A549 (cell line): ENCODE data around the gene RFTN2. TPM values are rescaled to one million over a fixed set of nuclear protein-coding genes. Genes with fewer than 3 reads are reported as not detected.

Experiments used
- ATAC-seq, 2 experiments: fragments of 200-7000 bp in 1 of 2; fragments of >200 bp in 1 of 2; cut with Nextera tagmentation in 1 of 2; cut with Tn5 transposase in 1 of 2; 3 replicates each; pipeline versions ENCODE4 v1.8.0 to v1.9.1; 2018 to 2020; ENCODE audit warnings: mild to moderate bottlenecking in 1 of 2, moderate library complexity in 1 of 2
- CTCF ChIA-PET: fragments of 300-600 bp; sonication (Branson Sonifier 250); formaldehyde crosslinking; extraction: SDS; loops from one replicate; lab custom pipeline; 2021; ENCODE audit warnings: antibody characterized with exemption, inconsistent platforms; lab: Yijun Ruan, JAX
- POLR2A ChIA-PET: fragments of 350-600 bp; formaldehyde crosslinking; extraction: SDS; loops from one replicate; lab custom pipeline; 2021; ENCODE audit warnings: antibody characterized with exemption, inconsistent platforms; lab: Yijun Ruan, JAX
- DNase-seq, 2 experiments: peaks; one replicate each; pipeline versions ENCODE4 v3.0.0 to v3.0.0-alpha.2; 2011 to 2016; ENCODE audit warnings: low read depth in 1 of 2, low spot score in 1 of 2
- FAIRE-seq: peaks from 2 replicates; lab custom pipeline; 2011; peaks lifted over from hg19 to GRCh38; lab: Jason Lieb, UNC
- H3K27ac ChIP-seq, 2 experiments: fragments of >200 bp; sonication (Bioruptor Twin); formaldehyde crosslinking; 3 replicates each; pipeline ENCODE4 v1.5.1; 2016 to 2017
- H3K4me1 ChIP-seq: fragments of >200 bp; sonication (Bioruptor Twin); formaldehyde crosslinking; 3 replicates; pipeline ENCODE4 v1.6.1; 2016
- H3K4me2 ChIP-seq: fragments of >200 bp; sonication (Bioruptor Twin); formaldehyde crosslinking; 3 replicates; pipeline ENCODE4 v1.6.1; 2016
- H3K4me3 ChIP-seq: fragments of >200 bp; sonication (Bioruptor Twin); formaldehyde crosslinking; 3 replicates; pipeline ENCODE4 v1.5.1; 2016
- H3K9me3 ChIP-seq: fragments of >200 bp; sonication (Bioruptor Twin); formaldehyde crosslinking; 3 replicates; pipeline ENCODE4 v1.6.1; 2016
- BHLHE40 ChIP-seq: IDR thresholded peaks from 2 replicates; pipeline ENCODE4 v1.6.1; 2012; ENCODE audit warnings: low read depth, low read length, inconsistent platforms
- CBX8 ChIP-seq: fragments of 200-600 bp; sonication (generic); IDR thresholded peaks from 2 replicates; pipeline ENCODE4 v1.6.1; 2016
- CHD4 ChIP-seq: fragments of 200-600 bp; sonication (generic); IDR thresholded peaks from 2 replicates; pipeline ENCODE4 v1.6.1; 2016; ENCODE audit warnings: antibody characterized with exemption, mild to moderate bottlenecking, borderline replicate concordance
- CTCF ChIP-seq: fragments of >200 bp; sonication (Bioruptor Twin); formaldehyde crosslinking; IDR thresholded peaks from 3 replicates; pipeline ENCODE4 v1.5.1; 2016
- EHF ChIP-seq: fragments of 250-450 bp; sonication (Bioruptor Pico); IDR thresholded peaks from 2 replicates; pipeline ENCODE4 v1.5.0; 2020; ENCODE audit warnings: mild to moderate bottlenecking
- ELK1 ChIP-seq: fragments of 150-350 bp; IDR thresholded peaks from 2 replicates; pipeline ENCODE4 v1.6.1; 2014; ENCODE audit warnings: low read depth, mild to moderate bottlenecking, low read length
- ESRRA ChIP-seq: fragments of 150-350 bp; IDR thresholded peaks from 2 replicates; pipeline ENCODE4 v1.6.1; 2014; ENCODE audit warnings: mild to moderate bottlenecking, low read length, borderline replicate concordance
- FOSB ChIP-seq: fragments of 250-450 bp; sonication (Bioruptor Pico); IDR thresholded peaks from 2 replicates; pipeline ENCODE4 v1.5.0; 2020; ENCODE audit warnings: mild to moderate bottlenecking, moderate library complexity
- FOXS1 ChIP-seq: fragments of 250-450 bp; sonication (Bioruptor Pico); IDR thresholded peaks from 2 replicates; pipeline ENCODE4 v1.5.0; 2020; ENCODE audit warnings: mild to moderate bottlenecking, moderate library complexity
- HEYL ChIP-seq: fragments of 250-450 bp; sonication (Bioruptor Pico); IDR thresholded peaks from 2 replicates; pipeline ENCODE4 v1.8.0; 2021; ENCODE audit warnings: mild to moderate bottlenecking, moderate library complexity
- HOXB13 ChIP-seq: fragments of 250-450 bp; sonication (Bioruptor Pico); IDR thresholded peaks from 2 replicates; pipeline ENCODE4 v1.5.0; 2020; ENCODE audit warnings: low read depth, mild to moderate bottlenecking, moderate library complexity
- HOXB5 ChIP-seq: fragments of 250-450 bp; sonication (Bioruptor Pico); IDR thresholded peaks from 2 replicates; pipeline ENCODE4 v1.5.0; 2020; ENCODE audit warnings: mild to moderate bottlenecking, moderate library complexity
- MAX ChIP-seq: IDR thresholded peaks from 2 replicates; pipeline ENCODE4 v1.6.1; 2012
- MAZ ChIP-seq: fragments of 150-350 bp; IDR thresholded peaks from 2 replicates; pipeline ENCODE4 v1.6.1; 2014; ENCODE audit warnings: antibody characterized with exemption, low read depth, low read length, borderline replicate concordance
- MYC ChIP-seq: IDR thresholded peaks from 2 replicates; pipeline ENCODE4 v1.6.1; 2012; ENCODE audit warnings: mild to moderate bottlenecking, inconsistent platforms, low read length, improper control_type of control experiment, borderline replicate concordance
- PBX3 ChIP-seq: IDR thresholded peaks from 2 replicates; pipeline ENCODE4 v1.6.1; 2012
- PHF8 ChIP-seq: fragments of 200-600 bp; sonication (generic); IDR thresholded peaks from 2 replicates; pipeline ENCODE4 v1.6.1; 2016; ENCODE audit warnings: low read depth, mild to moderate bottlenecking, antibody characterized with exemption, moderate library complexity, borderline replicate concordance
- POLR2A ChIP-seq: IDR thresholded peaks from 2 replicates; pipeline ENCODE4 v1.6.1; 2012; ENCODE audit warnings: mild to moderate bottlenecking, low read length
- TP53 ChIP-seq: fragments of 250-450 bp; sonication (Bioruptor Pico); IDR thresholded peaks from 2 replicates; pipeline ENCODE4 v1.5.0; 2021; ENCODE audit warnings: mild to moderate bottlenecking, moderate library complexity
- WGBS: methylation state at CpG from one replicate; pipeline ENCODE4 v1.1.6; 2017; ENCODE audit errors: missing lambda C conversion rate; 5-methylcytosine and 5-hydroxymethylcytosine counted together
- polyA plus RNA-seq, 4 experiments: library from polyadenylated mRNA; depleted of rRNA in 3 of 4; stranded (reverse); fragments of >200 nt; fragmentation: RNase III in 1 of 4; extraction: RNeasy Plus Mini Kit Qiagen cat#74134 plus additional on column Dnase treatment in 1 of 4; gene quantifications; 2 replicates in 3 of 4; 3 replicates in 1 of 4; pipeline ENCODE4 v1.2.3, GENCODE V29; 2011 to 2017

Gene RFTN2
- polyA plus RNA-seq, 2 of the 4 experiments (the other 2 are of a cell fraction) = 0.03 to 0.17 TPM

- WGBS = 59% methylated on average over 2 of the region's 2 CpGs
- no peak for TF ChIP-seq CHD4
- no peak for TF ChIP-seq MYC
- TF ChIP-seq HEYL (CRISPR knock-in tag) = no peak
- TF ChIP-seq HOXB5 (CRISPR knock-in tag) = no peak
- FAIRE-seq = no peak
These were observed 73.7 kb downstream of the RFTN2 start for GRCh38 chr2:197601726-197602125.

GRCh38 chr2:197600306-197600705 lies 75.1 kb downstream of the RFTN2 start:
- FAIRE-seq = no peak
- ChIA-PET CTCF (interaction anchor here (0.6 to 1.4 kb wide), 5 partner anchors 10 to 103 kb away, joined by 3 to 11 read pairs (median 4); no protein-coding TSS in a partner anchor), POLR2A (no interaction called here)

More at GRCh38 chr2:197601726-197602125, 73.7 kb downstream of the RFTN2 start:
- Histone ChIP-seq H3K9me3 (no peaks in the 10 kb centered on the region), H3K4me1 (peaks cover 8% of the 10 kb centered on the region; the same call in 1 of the 3 replicates), H3K4me2 (no peak overlapping the region), H3K4me3 (no peak overlapping the region), H3K27ac (no peak overlapping the region)
- ATAC-seq (no peak), DNase-seq (no peak)
- ChIA-PET POLR2A (no interaction called here), CTCF (interaction anchor here (0.6 kb wide), 2 partner anchors 18 to 488 kb away, joined by 3 read pairs; no protein-coding TSS in a partner anchor)

More at GRCh38 chr2:197600306-197600705, 75.1 kb downstream of the RFTN2 start:
- no peak for ATAC-seq
- Histone ChIP-seq H3K27ac (no peak overlapping the region), H3K4me3 (no peak overlapping the region), H3K9me3 (no peaks in the 10 kb centered on the region), H3K4me1 (peaks cover 8% of the 10 kb centered on the region; the same call in 1 of the 3 replicates), H3K4me2 (no peak overlapping the region)
- no peak for DNase-seq
- TF ChIP-seq PHF8 (no peak), CHD4 (no peak), ESRRA (no peak), CTCF (no peak), POLR2A (no peak), BHLHE40 (no peak), EHF (CRISPR knock-in tag) (no peak), MAZ (no peak), PBX3 (no peak), HOXB13 (CRISPR knock-in tag) (no peak), FOSB (no peak), MAX (no peak), CBX8 (no peak), ELK1 (no peak), FOXS1 (no peak), TP53 (CRISPR knock-in tag) (no peak)
- WGBS = 85% methylated on average over 5 of the region's 5 CpGs
